ENCODE measurements around the gene RBP7. TPM values are rescaled to one million over a fixed set of nuclear protein-coding genes. Genes with fewer than 3 reads are reported as not detected.

RBP7 gene
- polyA plus RNA-seq, 1 experiment: 0.50 TPM

- DNase-seq (ENCODE audit: low read depth): no peak
- no peak for TF ChIP-seq CTCF (IDR thresholded peaks at IDR 0.05; ENCODE audit: insufficient read depth, low read depth, low read length)
- CTCF ChIA-PET: no interaction called here
- no peaks in the 10 kb centered on the region for H3K27me3 ChIP-seq (ENCODE audit: control insufficient read depth, insufficient read depth, low read length)
- POLR2A ChIA-PET: no interaction called here
- no peak overlapping the region for H3K4me3 ChIP-seq (ENCODE audit: low read depth, low read length)
- peaks cover 1% of the 10 kb centered on the region; the same call in 1 of the 2 replicates for H3K36me3 ChIP-seq (ENCODE audit: control insufficient read depth, insufficient read depth, low read length)
Measured at GRCh38 chr1:10057796-10058195, 60.8 kb downstream of the RBP7 start.

DNA sequence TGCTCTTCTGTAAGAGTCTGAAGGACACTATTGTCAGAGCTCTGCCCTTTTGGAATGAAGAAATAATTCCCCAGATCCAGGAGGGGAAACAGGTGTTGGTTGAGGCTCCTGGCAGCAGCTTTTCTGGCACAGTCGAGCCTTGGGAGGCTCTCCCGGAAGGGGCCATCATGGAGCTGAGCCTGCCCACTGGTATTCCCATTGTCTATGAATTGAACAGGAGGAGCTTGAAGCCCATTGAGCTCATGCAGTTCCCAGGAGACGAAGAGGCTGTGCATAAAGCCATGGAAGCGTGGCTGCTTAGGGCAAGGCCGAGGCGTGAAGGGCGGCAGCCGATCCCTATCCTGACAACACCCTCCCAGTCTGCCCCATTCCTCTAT is 62.3 kb downstream of the RBP7 start:
- H3K4me3 ChIP-seq (ENCODE audit: low read depth, low read length): no peak overlapping the region
- H3K36me3 ChIP-seq (ENCODE audit: control insufficient read depth, insufficient read depth, low read length): peaks cover 1% of the 10 kb centered on the region; the same call in 1 of the 2 replicates
- CTCF ChIA-PET: interaction anchor here (0.8 to 1.1 kb wide), 2 partner anchors 13 to 116 kb away, joined by 3 read pairs; partner anchors contain the start of genes LZIC and NMNAT1
- DNase-seq (ENCODE audit: low read depth): no peak
- POLR2A ChIA-PET: no interaction called here
- H3K27me3 ChIP-seq (ENCODE audit: control insufficient read depth, insufficient read depth, low read length): no peaks in the 10 kb centered on the region
- TF ChIP-seq CTCF (IDR thresholded peaks at IDR 0.05; ENCODE audit: insufficient read depth, low read depth, low read length): no peak

DNA sequence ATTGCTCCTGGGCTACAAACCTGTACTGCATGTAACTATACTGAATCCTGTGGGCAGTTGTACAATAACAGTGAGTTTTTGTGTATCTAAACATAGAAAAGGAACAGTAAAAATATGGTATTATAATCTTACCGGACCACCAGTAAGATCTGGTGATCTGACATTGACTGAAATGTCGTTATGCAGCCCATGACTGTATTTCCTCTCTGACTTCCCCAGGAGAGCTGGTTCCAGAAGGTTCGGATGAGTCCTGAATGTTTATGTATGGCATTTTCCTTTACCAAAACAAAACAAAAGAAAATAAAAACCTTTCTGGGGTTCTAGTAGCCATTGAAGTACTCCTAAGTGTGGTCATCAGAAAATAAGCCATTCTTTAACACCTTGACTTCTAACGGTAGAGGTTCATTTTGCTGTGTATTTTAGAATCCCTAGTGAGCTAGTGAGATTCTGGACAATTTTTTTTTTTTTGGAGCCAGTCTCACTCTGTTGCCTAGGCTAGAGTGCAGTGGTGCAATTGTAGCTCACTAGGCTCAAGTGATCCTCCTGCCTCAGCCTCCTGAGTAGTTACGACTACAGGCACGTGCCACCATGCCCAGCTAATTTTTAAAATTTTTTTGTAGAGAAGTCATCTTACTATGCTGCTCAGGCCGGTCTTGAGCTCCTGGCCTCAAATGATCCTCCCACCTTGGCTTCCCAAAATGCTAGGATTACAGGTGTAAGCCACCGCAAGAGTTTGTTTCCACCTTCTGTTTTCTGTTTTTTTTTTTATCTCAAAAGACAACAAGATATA is 63.5 kb downstream of the RBP7 start:
- POLR2A ChIA-PET: interaction anchor here (0.6 kb wide), 1 partner anchor 320 kb away, joined by 4 read pairs; no protein-coding TSS in a partner anchor
- H3K27me3 ChIP-seq (ENCODE audit: control insufficient read depth, insufficient read depth, low read length): no peaks in the 10 kb centered on the region
- DNase-seq (ENCODE audit: low read depth): no peak
- H3K4me3 ChIP-seq (ENCODE audit: low read depth, low read length): no peak overlapping the region
- CTCF ChIA-PET: interaction anchor here (0.6 to 1.0 kb wide), 2 partner anchors 26 to 1002 kb away, joined by 3 to 5 read pairs; no protein-coding TSS in a partner anchor
- no peak for TF ChIP-seq CTCF (IDR thresholded peaks at IDR 0.05; ENCODE audit: insufficient read depth, low read depth, low read length)
- peaks cover 1% of the 10 kb centered on the region; the same call in 1 of the 2 replicates for H3K36me3 ChIP-seq (ENCODE audit: control insufficient read depth, insufficient read depth, low read length)

GRCh38 chr1:10061276-10061675 is 64.2 kb downstream of the RBP7 start:
- DNase-seq (ENCODE audit: low read depth): no peak
- POLR2A ChIA-PET: no interaction called here
- no peaks in the 10 kb centered on the region for H3K27me3 ChIP-seq (ENCODE audit: control insufficient read depth, insufficient read depth, low read length)
- CTCF ChIA-PET: interaction anchor here (1.0 kb wide), 1 partner anchor 27 kb away, joined by 3 read pairs; no protein-coding TSS in a partner anchor
- no peak overlapping the region for H3K4me3 ChIP-seq (ENCODE audit: low read depth, low read length)
- peaks cover 1% of the 10 kb centered on the region; the same call in 1 of the 2 replicates for H3K36me3 ChIP-seq (ENCODE audit: control insufficient read depth, insufficient read depth, low read length)
- TF ChIP-seq CTCF (IDR thresholded peaks at IDR 0.05; ENCODE audit: insufficient read depth, low read depth, low read length): no peak

- no peak for DNase-seq (ENCODE audit: low read depth)
- TF ChIP-seq CTCF (IDR thresholded peaks at IDR 0.05; ENCODE audit: insufficient read depth, low read depth, low read length): no peak
- ChIA-PET POLR2A (no interaction called here), CTCF (interaction anchor here (0.7 kb wide), 1 partner anchor 12 kb away, joined by 3 read pairs; no protein-coding TSS in a partner anchor)
- Histone ChIP-seq H3K36me3 (ENCODE audit: control insufficient read depth, insufficient read depth, low read length) (no peaks in the 10 kb centered on the region), H3K4me3 (ENCODE audit: low read depth, low read length) (no peak overlapping the region), H3K27me3 (ENCODE audit: control insufficient read depth, insufficient read depth, low read length) (no peaks in the 10 kb centered on the region)
Measured at GRCh38 chr1:10063878-10064277, 66.8 kb downstream of the RBP7 start.
